ENCODE measurements around the gene OR2A12.
A peak's percentile ranks its signal among the peaks of the same experiment; 100 is the strongest.

The OR2A12 gene

GRCh38 chr7:144130730-144131129, 44.7 kb downstream of the OR2A12 start:
- DNase-seq (ENCODE audit: low read depth in 2 of 2) = no peak
- no peak overlapping the region for H3K4me3 ChIP-seq (replicated peaks in 1 of 2; ENCODE audit: low read depth in 2 of 2, low read length in 2 of 2)
- TF ChIP-seq CTCF (IDR thresholded peaks at IDR 0.05; ENCODE audit: low read depth, low read length) = no peak

- H3K4me3 ChIP-seq (replicated peaks in 1 of 2; ENCODE audit: low read depth in 2 of 2, low read length in 2 of 2) = no peak overlapping the region
- TF ChIP-seq CTCF (IDR thresholded peaks at IDR 0.05; ENCODE audit: low read depth, low read length) = no peak
Observed at GRCh38 chr7:144132262-144132661, 46.2 kb downstream of the OR2A12 start.

GRCh38 chr7:144133307-144133706, 47.2 kb downstream of the OR2A12 start:
- DNase-seq (ENCODE audit: low read depth in 2 of 2) = no peak
- no peak for TF ChIP-seq CTCF (IDR thresholded peaks at IDR 0.05; ENCODE audit: low read depth, low read length)
- no peak overlapping the region for H3K4me3 ChIP-seq (replicated peaks in 1 of 2; ENCODE audit: low read depth in 2 of 2, low read length in 2 of 2)

More at GRCh38 chr7:144132262-144132661, 46.2 kb downstream of the OR2A12 start:
- no peak for DNase-seq (ENCODE audit: low read depth in 2 of 2)

- H3K4me3 ChIP-seq (replicated peaks in 1 of 2; ENCODE audit: low read depth in 2 of 2, low read length in 2 of 2) = no peak overlapping the region
- TF ChIP-seq CTCF (IDR thresholded peaks at IDR 0.05; ENCODE audit: low read depth, low read length) = no peak
- DNase-seq (ENCODE audit: low read depth in 2 of 2) = no peak
Observed at GRCh38 chr7:144134116-144134515, 48.0 kb downstream of the OR2A12 start.

- peak in 1 of 2 donors; percentile 66 for DNase-seq (ENCODE audit: low read depth in 2 of 2)
- H3K4me3 ChIP-seq (replicated peaks in 1 of 2; ENCODE audit: low read depth in 2 of 2, low read length in 2 of 2) = no peak overlapping the region
- no peak for TF ChIP-seq CTCF (IDR thresholded peaks at IDR 0.05; ENCODE audit: low read depth, low read length)
Observed at GRCh38 chr7:144137501-144137900, 51.4 kb downstream of the OR2A12 start.

GRCh38 chr7:144142187-144142586, 56.1 kb downstream of the OR2A12 start:
- TF ChIP-seq CTCF (IDR thresholded peaks at IDR 0.05; ENCODE audit: low read depth, low read length) = no peak
- no peak for DNase-seq (ENCODE audit: low read depth in 2 of 2)
- no peak overlapping the region for H3K4me3 ChIP-seq (replicated peaks in 1 of 2; ENCODE audit: low read depth in 2 of 2, low read length in 2 of 2)

GRCh38 chr7:144144426-144144825, 58.3 kb downstream of the OR2A12 start:
- DNase-seq (ENCODE audit: low read depth in 2 of 2) = no peak
- TF ChIP-seq CTCF (IDR thresholded peaks at IDR 0.05; ENCODE audit: low read depth, low read length) = no peak

More at GRCh38 chr7:144144426-144144825, 58.3 kb downstream of the OR2A12 start:
- no peak overlapping the region for H3K4me3 ChIP-seq (replicated peaks in 1 of 2; ENCODE audit: low read depth in 2 of 2, low read length in 2 of 2)

Data from cardiac fibroblast (primary cell).